Adrenal gland (tissue), 5 donors: ENCODE data around the gene MTMR4.

ENCODE experiments used
- POLR2A ChIP-seq, 2 donors: fragments of 450-650 bp; IDR thresholded peaks; one replicate each; pipeline ENCODE4 v1.6.1; 2017; ENCODE audit warnings: antibody characterized with exemption in 2 of 2, mild to moderate bottlenecking in 2 of 2, moderate library complexity in 1 of 2
- TF ChIP-seq, protein P1 (sequence below), 6 experiments: fragments of 450-650 bp in 4 of 6; fragments of 200-600 bp in 2 of 6; sonication (generic) in 1 of 6; IDR thresholded peaks; 1 replicate in 5 of 6; 2 replicates in 1 of 6; pipeline versions ENCODE4 v1.5.1 to v1.8.0; 2016 to 2021; ENCODE audit warnings: antibody characterized with exemption in 6 of 6, mild to moderate bottlenecking in 2 of 6, moderate library complexity in 1 of 6
- donor health status: DM: no; HTN: no; CAD: no.

DNA sequence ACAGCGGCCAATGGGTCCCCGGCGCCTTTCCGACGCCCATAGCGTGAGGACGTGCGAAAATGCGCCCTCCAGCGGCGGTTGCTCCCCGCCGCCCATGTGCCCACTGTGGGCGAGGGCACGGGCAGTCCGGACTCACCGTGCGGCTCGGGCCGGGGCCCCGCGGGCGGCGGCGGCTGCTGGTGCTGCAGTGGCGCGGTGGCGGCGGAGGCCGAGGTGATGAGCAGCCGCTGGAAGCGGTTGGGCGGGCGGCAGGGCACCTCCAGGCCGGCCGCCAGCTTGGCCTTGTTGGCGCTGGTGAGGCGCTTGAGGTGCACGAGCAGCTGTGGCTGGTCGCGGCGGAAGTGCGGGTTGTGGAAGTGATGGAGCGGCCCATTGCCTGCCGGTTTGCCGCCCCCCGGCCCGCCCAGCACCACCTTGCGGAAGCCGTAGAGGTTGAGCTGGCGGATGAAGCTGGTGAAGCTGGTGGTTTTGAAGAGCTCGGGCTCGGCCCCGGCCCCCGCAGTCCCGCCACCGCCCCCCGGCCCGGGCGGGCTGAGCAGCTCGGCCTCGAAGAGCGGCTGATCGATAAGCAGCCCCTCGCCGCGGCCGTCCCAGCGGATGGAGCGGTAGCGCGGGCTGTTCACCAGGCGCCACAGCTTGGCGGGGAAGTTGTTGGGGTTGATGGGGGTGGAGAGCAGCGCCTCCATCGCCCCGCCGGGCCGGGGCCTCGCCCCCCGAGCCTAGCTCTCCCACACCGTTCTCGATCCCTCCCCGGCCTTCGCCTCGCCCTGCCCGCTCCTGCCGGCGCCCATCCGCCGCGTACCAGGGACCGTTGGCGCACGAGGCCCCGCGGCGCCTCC lies 26.6 kb downstream of the MTMR4 start, which contains the start of gene HSF5:
- TF ChIP-seq, protein P1, sequence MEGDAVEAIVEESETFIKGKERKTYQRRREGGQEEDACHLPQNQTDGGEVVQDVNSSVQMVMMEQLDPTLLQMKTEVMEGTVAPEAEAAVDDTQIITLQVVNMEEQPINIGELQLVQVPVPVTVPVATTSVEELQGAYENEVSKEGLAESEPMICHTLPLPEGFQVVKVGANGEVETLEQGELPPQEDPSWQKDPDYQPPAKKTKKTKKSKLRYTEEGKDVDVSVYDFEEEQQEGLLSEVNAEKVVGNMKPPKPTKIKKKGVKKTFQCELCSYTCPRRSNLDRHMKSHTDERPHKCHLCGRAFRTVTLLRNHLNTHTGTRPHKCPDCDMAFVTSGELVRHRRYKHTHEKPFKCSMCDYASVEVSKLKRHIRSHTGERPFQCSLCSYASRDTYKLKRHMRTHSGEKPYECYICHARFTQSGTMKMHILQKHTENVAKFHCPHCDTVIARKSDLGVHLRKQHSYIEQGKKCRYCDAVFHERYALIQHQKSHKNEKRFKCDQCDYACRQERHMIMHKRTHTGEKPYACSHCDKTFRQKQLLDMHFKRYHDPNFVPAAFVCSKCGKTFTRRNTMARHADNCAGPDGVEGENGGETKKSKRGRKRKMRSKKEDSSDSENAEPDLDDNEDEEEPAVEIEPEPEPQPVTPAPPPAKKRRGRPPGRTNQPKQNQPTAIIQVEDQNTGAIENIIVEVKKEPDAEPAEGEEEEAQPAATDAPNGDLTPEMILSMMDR (IDR thresholded peaks at IDR 0.05): peak in 2 of 6 experiments; percentile 23 to 24
- TF ChIP-seq POLR2A (IDR thresholded peaks at IDR 0.05): no peak
